HG03354 (cell line): ENCODE results near the gene EDC3.

ENCODE experiments used
- ATAC-seq: cut with Tn5 transposase; IDR thresholded peaks from one replicate; pipeline ENCODE4 v1.9.1; 2021; ENCODE audit warnings: mild to moderate bottlenecking; ENCODE audit not compliant: unreplicated experiment, poor library complexity, severe bottlenecking

The EDC3 gene

GRCh38 chr15:74628199-74628598 lies 67.6 kb downstream of the EDC3 start:
- no peak for ATAC-seq

GRCh38 chr15:74627766-74628165 lies 68.1 kb downstream of the EDC3 start:
- ATAC-seq: no peak

GRCh38 chr15:74626752-74627692 lies 68.8 kb downstream of the EDC3 start:
- peak; percentile 67 for ATAC-seq

- no peak for ATAC-seq
Measured at GRCh38 chr15:74626336-74626735, 69.5 kb downstream of the EDC3 start.

GRCh38 chr15:74625693-74626092 lies 70.1 kb downstream of the EDC3 start:
- no peak for ATAC-seq

- no peak for ATAC-seq
Measured at GRCh38 chr15:74624020-74624602, 71.7 kb downstream of the EDC3 start.

- no peak for ATAC-seq
Measured at GRCh38 chr15:74622758-74623157, 73.1 kb downstream of the EDC3 start.

GRCh38 chr15:74621936-74622335 lies 73.9 kb downstream of the EDC3 start:
- no peak for ATAC-seq

GRCh38 chr15:74621546-74621920 lies 74.3 kb downstream of the EDC3 start:
- ATAC-seq: no peak

GRCh38 chr15:74620636-74621545 lies 74.9 kb downstream of the EDC3 start:
- peak; percentile 67 for ATAC-seq

- no peak for ATAC-seq
Measured at GRCh38 chr15:74619916-74620635, 75.7 kb downstream of the EDC3 start.

GRCh38 chr15:74618841-74619596 lies 76.8 kb downstream of the EDC3 start:
- ATAC-seq: no peak

GRCh38 chr15:74616996-74617395 lies 78.8 kb downstream of the EDC3 start:
- ATAC-seq: no peak

GRCh38 chr15:74616366-74616939 lies 79.4 kb downstream of the EDC3 start:
- ATAC-seq: peak; percentile 0

GRCh38 chr15:74615508-74616365 lies 80.1 kb downstream of the EDC3 start, which contains the start of gene CLK3:
CLK3 (plus strand) TSS chr15:74615836; CDS start chr15:74619197, 3,361 bp downstream.
- peak; percentile 81 for ATAC-seq

- peak; percentile 51 for ATAC-seq
Measured at GRCh38 chr15:74614744-74615507, 80.9 kb downstream of the EDC3 start.
